ENCODE results near the gene FOXN3. TPM values are rescaled to one million over a fixed set of nuclear protein-coding genes. Genes with fewer than 3 reads are reported as not detected.

FOXN3 gene
- total RNA-seq, 2 experiments from 2014 or later = 124 to 127 TPM

- CTCF ChIA-PET = no interaction called here
- no peak for TF ChIP-seq CTCF (IDR thresholded peaks at IDR 0.05)
- H3K4me3 Mint-ChIP-seq = no peak overlapping the region
Measured at GRCh38 chr14:89374908-89375307, 42.1 kb downstream of the FOXN3 start.

GRCh38 chr14:89373185-89373584 lies 43.8 kb downstream of the FOXN3 start:
- Histone ChIP-seq H3K9me3 (ENCODE audit: control insufficient read depth in 1 of 2, insufficient read depth in 1 of 2, low read length in 2 of 2) (no peaks in the 10 kb centered on the region), H3K4me1 (ENCODE audit: insufficient read depth, low read length) (peaks cover 17% of the 10 kb centered on the region), H3K27ac (ENCODE audit: low read depth in 1 of 2, low read length in 2 of 2) (no peak overlapping the region), H3K27me3 (ENCODE audit: control insufficient read depth in 1 of 2, insufficient read depth in 2 of 2, low read length in 2 of 2) (no peaks in the 10 kb centered on the region), H3K36me3 (ENCODE audit: insufficient read depth, low read length) (no peaks in the 10 kb centered on the region), H3K4me3 (ENCODE audit: low read length) (no peak overlapping the region)
- ChIA-PET CTCF (no interaction called here), POLR2A (no interaction called here)
- Mint-ChIP-seq H3K9me3 (no peaks in the 10 kb centered on the region), H3K4me1 (ENCODE audit: low read depth) (peaks cover 67% of the 10 kb centered on the region), H3K27me3 (no peaks in the 10 kb centered on the region), H3K36me3 (ENCODE audit: low read depth) (peaks cover 49% of the 10 kb centered on the region), H3K27ac (peak overlapping the region; percentile 66), H3K4me3 (no peak overlapping the region)
- intact Hi-C loops (cut with DNase I, micrococcal nuclease) = loop anchor here in 1 of 2 experiments (5.0 kb wide), 1 partner anchor 39 kb away; no protein-coding TSS in a partner anchor
- no peak for ATAC-seq (ENCODE audit: poor library complexity)
- DNase-seq = no peak
- no peak for TF ChIP-seq CTCF (IDR thresholded peaks at IDR 0.05)

More at GRCh38 chr14:89374908-89375307, 42.1 kb downstream of the FOXN3 start:
- ATAC-seq (ENCODE audit: poor library complexity) (no peak), DNase-seq (no peak)
- Mint-ChIP-seq H3K36me3 (ENCODE audit: low read depth) (peaks cover 56% of the 10 kb centered on the region), H3K4me1 (ENCODE audit: low read depth) (peaks cover 66% of the 10 kb centered on the region), H3K27ac (no peak overlapping the region), H3K27me3 (no peaks in the 10 kb centered on the region), H3K9me3 (no peaks in the 10 kb centered on the region)
- Histone ChIP-seq H3K27me3 (ENCODE audit: control insufficient read depth in 1 of 2, insufficient read depth in 2 of 2, low read length in 2 of 2) (no peaks in the 10 kb centered on the region), H3K4me1 (ENCODE audit: insufficient read depth, low read length) (peaks cover 18% of the 10 kb centered on the region), H3K27ac (ENCODE audit: low read depth in 1 of 2, low read length in 2 of 2) (no peak overlapping the region), H3K9me3 (ENCODE audit: control insufficient read depth in 1 of 2, insufficient read depth in 1 of 2, low read length in 2 of 2) (peaks cover 3 to 5% of the 10 kb centered on the region in 2 experiments), H3K36me3 (ENCODE audit: insufficient read depth, low read length) (peaks cover 4% of the 10 kb centered on the region), H3K4me3 (ENCODE audit: low read length) (no peak overlapping the region)
- POLR2A ChIA-PET = interaction anchor here (0.8 kb wide), 1 partner anchor 12 kb away, joined by 4 read pairs; no protein-coding TSS in a partner anchor
- intact Hi-C loops (cut with DNase I, micrococcal nuclease) = loop anchor here in 1 of 2 experiments (5.0 kb wide), 1 partner anchor 37 kb away; no protein-coding TSS in a partner anchor

- Histone ChIP-seq H3K4me3 (ENCODE audit: low read length) (no peak overlapping the region), H3K27me3 (ENCODE audit: control insufficient read depth in 1 of 2, insufficient read depth in 2 of 2, low read length in 2 of 2) (no peaks in the 10 kb centered on the region), H3K9me3 (ENCODE audit: control insufficient read depth in 1 of 2, insufficient read depth in 1 of 2, low read length in 2 of 2) (no peaks in the 10 kb centered on the region), H3K27ac (ENCODE audit: low read depth in 1 of 2, low read length in 2 of 2) (no peak overlapping the region), H3K4me1 (ENCODE audit: insufficient read depth, low read length) (peaks cover 15% of the 10 kb centered on the region), H3K36me3 (ENCODE audit: insufficient read depth, low read length) (no peaks in the 10 kb centered on the region)
- H3K36me3 Mint-ChIP-seq (ENCODE audit: low read depth) = peaks cover 42% of the 10 kb centered on the region
- no peak for TF ChIP-seq CTCF (IDR thresholded peaks at IDR 0.05)
- no peaks in the 10 kb centered on the region for H3K27me3 Mint-ChIP-seq
- peak overlapping the region; percentile 66 for H3K27ac Mint-ChIP-seq
- ChIA-PET CTCF (no interaction called here), POLR2A (no interaction called here)
- no peaks in the 10 kb centered on the region for H3K9me3 Mint-ChIP-seq
- DNase-seq (no peak), ATAC-seq (ENCODE audit: poor library complexity) (no peak)
- intact Hi-C loops (cut with DNase I, micrococcal nuclease) = loop anchor here in 1 of 2 experiments (5.0 kb wide), 1 partner anchor 40 kb away; no protein-coding TSS in a partner anchor
- no peak overlapping the region for H3K4me3 Mint-ChIP-seq
- peaks cover 68% of the 10 kb centered on the region for H3K4me1 Mint-ChIP-seq (ENCODE audit: low read depth)
Measured at GRCh38 chr14:89372512-89372883, 44.5 kb downstream of the FOXN3 start.
